Type B pancreatic cell (in vitro differentiated cells): ENCODE measurements around the gene EYS. TPM values are rescaled to one million over a fixed set of nuclear protein-coding genes. Genes with fewer than 3 reads are reported as not detected.

Experiments
- DNase-seq: peaks from one replicate; pipeline ENCODE4 v3.0.0; 2021; ENCODE audit warnings: mixed read lengths; ENCODE audit not compliant: unreplicated experiment; ENCODE audit errors: extremely low spot score
- H3K27ac Mint-ChIP-seq: 2 replicates; pipeline ENCODE4 v1.8.0; 2021; ENCODE audit warnings: mild to moderate bottlenecking, mixed read lengths
- H3K27me3 Mint-ChIP-seq: 2 replicates; pipeline ENCODE4 v1.8.0; 2021; ENCODE audit warnings: mixed read lengths
- H3K36me3 Mint-ChIP-seq: 2 replicates; pipeline ENCODE4 v1.8.0; 2021; ENCODE audit warnings: mixed read lengths
- H3K4me1 Mint-ChIP-seq: one replicate; pipeline ENCODE4 v1.8.0; 2021; ENCODE audit warnings: mixed read lengths; ENCODE audit not compliant: unreplicated experiment
- H3K4me3 Mint-ChIP-seq: 2 replicates; pipeline ENCODE4 v1.8.0; 2021; ENCODE audit warnings: mild to moderate bottlenecking, mixed read lengths
- H3K9me3 Mint-ChIP-seq: 2 replicates; pipeline ENCODE4 v1.8.0; 2021; ENCODE audit warnings: mixed read lengths
- total RNA-seq: library from RNA; stranded (reverse); gene quantifications from 2 replicates; pipeline ENCODE4 v1.2.1, GENCODE V29; 2021; ENCODE audit warnings: low replicate concordance
- TF ChIP-seq, protein P1 (sequence below): fragments of 200-600 bp; sonication (generic); conservative IDR thresholded peaks from 2 replicates; pipeline ENCODE4 v1.5.0; 2021; ENCODE audit warnings: antibody characterized with exemption, mild to moderate bottlenecking

Gene EYS
- total RNA-seq, 1 donor from 2014 or later = 1.5 TPM

DNA sequence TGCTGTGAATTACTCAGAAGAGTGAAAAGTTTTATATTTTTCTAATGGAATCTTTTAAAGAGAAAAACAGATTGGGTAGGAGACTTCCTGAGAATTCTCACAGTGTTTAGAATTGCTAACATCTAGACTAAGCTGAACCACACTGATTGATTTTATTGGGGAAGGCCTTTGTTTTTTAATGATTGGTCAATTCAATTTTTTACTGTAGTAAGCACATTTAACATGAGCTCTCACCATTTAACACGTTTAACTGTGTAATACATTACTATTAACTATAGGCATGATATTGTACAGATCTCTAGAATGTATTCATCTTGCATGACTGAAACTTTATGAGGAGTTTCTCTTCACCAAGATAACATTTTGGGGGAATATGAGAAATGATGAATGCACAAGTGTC is 1084.1 kb downstream of the EYS start:
- no peak overlapping the region for H3K4me3 Mint-ChIP-seq
- H3K36me3 Mint-ChIP-seq = no peaks in the 10 kb centered on the region

GRCh38 chr6:64602993-64603392 is 1104.0 kb downstream of the EYS start:
- Mint-ChIP-seq H3K4me1 (no peaks in the 10 kb centered on the region), H3K27me3 (no peaks in the 10 kb centered on the region), H3K9me3 (no peaks in the 10 kb centered on the region), H3K4me3 (no peak overlapping the region), H3K27ac (no peak overlapping the region), H3K36me3 (no peaks in the 10 kb centered on the region)
- no peak for DNase-seq
- TF ChIP-seq, protein P1, sequence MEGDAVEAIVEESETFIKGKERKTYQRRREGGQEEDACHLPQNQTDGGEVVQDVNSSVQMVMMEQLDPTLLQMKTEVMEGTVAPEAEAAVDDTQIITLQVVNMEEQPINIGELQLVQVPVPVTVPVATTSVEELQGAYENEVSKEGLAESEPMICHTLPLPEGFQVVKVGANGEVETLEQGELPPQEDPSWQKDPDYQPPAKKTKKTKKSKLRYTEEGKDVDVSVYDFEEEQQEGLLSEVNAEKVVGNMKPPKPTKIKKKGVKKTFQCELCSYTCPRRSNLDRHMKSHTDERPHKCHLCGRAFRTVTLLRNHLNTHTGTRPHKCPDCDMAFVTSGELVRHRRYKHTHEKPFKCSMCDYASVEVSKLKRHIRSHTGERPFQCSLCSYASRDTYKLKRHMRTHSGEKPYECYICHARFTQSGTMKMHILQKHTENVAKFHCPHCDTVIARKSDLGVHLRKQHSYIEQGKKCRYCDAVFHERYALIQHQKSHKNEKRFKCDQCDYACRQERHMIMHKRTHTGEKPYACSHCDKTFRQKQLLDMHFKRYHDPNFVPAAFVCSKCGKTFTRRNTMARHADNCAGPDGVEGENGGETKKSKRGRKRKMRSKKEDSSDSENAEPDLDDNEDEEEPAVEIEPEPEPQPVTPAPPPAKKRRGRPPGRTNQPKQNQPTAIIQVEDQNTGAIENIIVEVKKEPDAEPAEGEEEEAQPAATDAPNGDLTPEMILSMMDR = no peak

More for the DNA sequence above, 1084.1 kb downstream of the EYS start:
- H3K27ac Mint-ChIP-seq = no peak overlapping the region
- H3K9me3 Mint-ChIP-seq = no peaks in the 10 kb centered on the region
- H3K27me3 Mint-ChIP-seq = no peaks in the 10 kb centered on the region
- no peaks in the 10 kb centered on the region for H3K4me1 Mint-ChIP-seq
- no peak for DNase-seq
- TF ChIP-seq, protein P1 = no peak

DNA sequence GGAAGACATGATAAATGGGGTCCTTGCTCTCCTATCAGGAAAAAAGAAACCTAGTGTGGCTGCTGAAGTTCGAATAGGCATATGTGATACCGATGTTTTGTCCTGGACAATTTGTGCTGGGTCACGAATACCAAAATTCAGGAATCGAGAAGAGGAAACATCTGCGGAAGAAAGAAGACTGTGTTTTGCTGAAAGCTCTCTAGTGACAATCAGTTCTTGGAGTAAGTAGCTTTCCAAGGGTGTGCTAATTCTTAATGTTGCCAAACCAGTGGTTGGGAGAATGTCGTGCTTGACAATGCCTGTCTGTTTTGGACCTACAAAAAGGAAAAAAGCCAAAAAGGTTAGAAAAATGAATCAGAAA is 1115.4 kb downstream of the EYS start:
- TF ChIP-seq, protein P1 = no peak
- H3K4me3 Mint-ChIP-seq = no peak overlapping the region
- no peak for DNase-seq
- H3K27ac Mint-ChIP-seq = no peak overlapping the region
- no peaks in the 10 kb centered on the region for H3K4me1 Mint-ChIP-seq
- peaks cover 5% of the 10 kb centered on the region for H3K9me3 Mint-ChIP-seq
- H3K36me3 Mint-ChIP-seq = no peaks in the 10 kb centered on the region
- no peaks in the 10 kb centered on the region for H3K27me3 Mint-ChIP-seq

DNA sequence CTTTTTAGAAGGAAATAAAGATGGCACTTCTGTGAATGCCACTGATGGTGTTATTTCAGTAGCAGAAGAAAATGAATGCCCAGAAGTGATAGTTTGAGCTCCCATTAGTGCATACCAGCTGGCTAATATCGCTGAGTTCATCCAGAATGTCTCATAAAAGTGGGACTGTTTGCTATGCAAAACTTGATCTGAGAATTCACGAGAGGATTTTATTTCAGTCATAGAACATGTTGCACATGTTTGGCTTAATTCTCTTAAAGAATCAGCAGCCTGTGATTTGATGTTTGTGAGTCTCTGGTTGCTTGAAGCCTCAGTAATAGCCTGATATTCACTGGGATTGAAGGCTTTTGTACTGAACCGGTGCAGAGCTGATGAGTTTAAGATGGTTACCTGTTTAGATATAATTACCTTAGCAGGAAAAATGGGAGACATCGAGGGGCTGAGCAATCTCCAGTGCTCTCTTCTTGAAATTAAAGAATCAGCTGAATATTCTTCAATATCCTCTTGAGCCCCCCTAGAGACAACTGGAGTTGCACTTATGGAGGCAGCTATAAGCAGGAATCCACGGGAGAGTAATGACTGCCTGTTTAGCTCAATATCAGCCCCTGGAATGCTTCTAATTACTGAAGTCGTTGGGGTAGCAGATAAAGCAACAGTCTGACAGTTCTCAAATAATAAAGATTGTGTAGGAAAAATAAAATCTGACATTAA is 1115.9 kb downstream of the EYS start:
- TF ChIP-seq, protein P1 = no peak
- Mint-ChIP-seq H3K4me1 (no peaks in the 10 kb centered on the region), H3K4me3 (no peak overlapping the region), H3K36me3 (no peaks in the 10 kb centered on the region), H3K27me3 (no peaks in the 10 kb centered on the region), H3K27ac (no peak overlapping the region), H3K9me3 (peaks cover 5% of the 10 kb centered on the region)
- DNase-seq = no peak

DNA sequence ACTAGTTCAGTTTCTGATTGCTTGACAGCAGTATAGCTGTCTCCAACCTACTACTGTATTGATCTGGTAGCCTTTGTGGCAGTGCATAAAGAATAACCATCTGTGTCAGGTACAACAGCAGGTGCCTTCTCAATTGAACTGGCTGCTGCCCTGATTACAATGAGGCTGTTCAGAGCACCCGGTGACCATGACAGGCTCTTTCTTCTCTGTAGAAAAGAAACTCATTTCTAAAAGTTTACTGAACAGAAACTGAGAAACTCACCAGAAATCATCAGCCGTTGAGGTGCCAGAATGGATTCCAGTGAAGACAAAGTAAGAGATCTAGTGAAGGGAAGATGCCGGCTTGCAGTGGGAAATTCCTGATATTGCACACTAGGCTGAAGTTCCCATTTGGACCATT is 1117.1 kb downstream of the EYS start:
- TF ChIP-seq, protein P1 = no peak
- Mint-ChIP-seq H3K4me1 (no peaks in the 10 kb centered on the region), H3K27me3 (no peaks in the 10 kb centered on the region), H3K27ac (no peak overlapping the region), H3K4me3 (no peak overlapping the region), H3K36me3 (no peaks in the 10 kb centered on the region), H3K9me3 (no peaks in the 10 kb centered on the region)
- no peak for DNase-seq
